ENCODE results near the gene IHH.

The IHH gene

DNA sequence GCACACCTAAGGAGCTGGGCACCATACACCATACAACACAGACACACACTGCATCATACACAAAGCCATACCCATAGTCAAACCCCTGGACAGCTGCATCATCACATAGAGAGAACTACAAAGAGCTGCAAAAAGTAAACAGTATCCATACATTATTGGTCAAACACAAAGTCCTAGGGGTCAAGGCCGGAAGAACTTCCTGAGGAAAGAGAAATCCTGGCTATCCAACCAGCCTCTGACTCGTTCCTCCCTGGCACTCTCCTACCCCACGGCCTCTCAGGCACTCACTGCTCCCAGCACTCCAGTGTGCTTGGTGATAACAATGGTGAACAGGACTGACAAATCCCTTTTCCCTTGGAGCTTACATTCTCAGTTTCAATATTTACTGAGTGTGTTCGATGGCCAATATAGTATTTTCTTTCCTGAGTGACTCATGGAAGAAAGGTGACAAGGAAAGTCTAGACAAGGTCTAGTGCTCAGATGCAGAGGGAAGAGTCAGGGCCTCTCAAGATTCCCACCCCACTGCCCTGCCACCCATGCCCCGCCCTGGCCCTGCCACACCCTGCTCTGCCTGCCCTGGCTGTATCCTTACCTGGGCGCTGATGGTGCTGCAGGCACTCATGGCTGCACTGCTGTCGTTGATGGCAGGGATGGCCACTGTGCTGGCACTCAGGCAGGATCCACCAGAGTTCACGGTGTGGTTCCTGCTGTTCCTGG is 22.8 kb downstream of the IHH start:
- DNase-seq = no peak

GRCh38 chr2:219035942-219036341 is 24.8 kb downstream of the IHH start:
- DNase-seq = no peak

- no peak for DNase-seq
These were observed 25.9 kb downstream of the IHH start for GRCh38 chr2:219034823-219035222.

GRCh38 chr2:219032051-219032745 is 28.5 kb downstream of the IHH start:
- DNase-seq = no peak

DNA sequence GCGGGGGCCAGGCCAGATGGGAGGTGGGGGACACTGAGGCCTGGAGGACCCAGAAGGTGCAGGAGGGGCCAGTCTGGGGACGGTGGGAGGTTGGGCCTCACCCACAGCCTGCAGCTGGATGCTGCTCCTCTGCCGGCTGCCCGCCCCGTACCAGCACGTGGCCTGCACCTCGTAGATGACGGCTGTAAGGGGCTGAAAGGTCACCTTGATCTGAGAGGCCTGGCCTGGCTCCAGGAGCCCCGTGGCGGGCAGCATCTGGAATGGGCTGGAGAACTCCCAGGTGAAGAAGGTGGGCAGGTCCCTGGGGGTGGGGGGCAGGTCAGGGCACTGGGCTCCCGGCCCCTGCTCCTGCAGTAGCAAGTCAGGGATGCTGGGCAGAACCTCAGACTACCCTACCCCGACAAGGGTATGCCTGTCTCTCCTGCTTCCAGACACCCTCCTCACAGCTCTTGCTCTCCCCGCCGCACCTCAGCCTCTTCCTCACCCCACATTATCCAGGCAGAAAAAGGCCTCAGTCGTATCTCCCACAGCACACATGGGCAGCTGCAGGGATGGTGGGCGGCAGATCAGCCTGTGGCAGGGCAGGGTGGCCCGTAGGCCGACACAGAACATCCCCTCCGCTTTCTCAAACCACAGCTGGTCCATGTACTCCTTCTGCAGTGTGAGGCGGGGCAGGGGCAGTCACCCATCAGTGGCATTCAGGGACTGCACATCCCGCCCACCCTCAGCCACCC is 29.5 kb downstream of the IHH start:
- no peak for DNase-seq

DNA sequence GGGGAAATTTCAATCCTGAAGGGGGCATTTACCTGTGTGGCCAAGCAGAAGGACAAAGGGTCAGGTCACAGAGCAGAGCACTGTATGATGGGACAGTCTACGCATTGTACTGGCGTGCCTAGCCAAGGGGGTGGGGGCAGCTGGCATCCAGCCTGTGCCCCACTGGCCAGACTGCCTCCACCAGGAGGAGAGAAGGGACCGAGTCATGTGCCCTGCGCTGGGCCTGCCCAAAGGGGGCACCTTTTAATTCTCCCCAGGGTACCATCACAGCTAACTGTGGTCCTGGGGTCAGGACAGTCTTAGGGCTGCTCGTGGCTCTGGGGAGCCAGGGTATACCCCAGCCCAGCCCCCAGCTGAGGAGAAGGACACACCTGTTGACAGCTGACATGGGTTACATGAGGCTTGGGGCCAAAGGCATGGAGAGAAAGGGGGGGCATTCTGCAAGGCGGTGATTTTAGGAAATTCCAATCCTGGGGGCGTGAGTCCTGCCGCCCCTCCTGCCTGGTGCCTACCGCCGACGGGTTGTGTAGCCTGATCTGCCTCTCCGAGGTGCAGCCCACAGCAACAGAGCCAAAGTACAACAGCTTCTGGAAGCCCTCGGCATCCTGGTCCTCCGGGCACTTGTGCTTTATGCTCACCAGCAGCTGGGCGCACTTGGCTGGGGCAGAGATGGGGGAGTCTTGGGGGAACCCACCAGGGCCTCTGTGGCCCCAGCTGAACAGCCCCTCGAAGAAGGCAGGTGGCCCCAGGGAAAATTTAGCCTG is 30.4 kb downstream of the IHH start:
- DNase-seq = no peak

DNA sequence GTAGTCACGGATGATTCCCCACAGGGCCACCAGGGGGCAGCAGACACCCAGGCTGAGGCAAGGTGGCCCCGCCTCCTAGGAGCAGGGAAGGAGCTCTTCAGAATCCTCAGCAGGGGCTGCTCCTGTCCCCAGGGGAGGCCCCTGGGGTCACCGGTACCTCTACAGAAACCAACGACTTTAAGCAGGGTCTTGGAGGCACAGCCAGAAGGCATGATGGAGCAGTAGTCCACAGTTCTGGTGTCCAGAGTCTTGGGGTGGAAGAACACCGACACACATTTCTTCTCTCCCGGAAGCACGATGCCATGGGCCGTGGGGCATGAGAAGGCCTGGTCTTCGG is 30.9 kb downstream of the IHH start:
- DNase-seq = no peak

GRCh38 chr2:219028996-219029828 is 31.5 kb downstream of the IHH start:
- no peak for DNase-seq

DNA sequence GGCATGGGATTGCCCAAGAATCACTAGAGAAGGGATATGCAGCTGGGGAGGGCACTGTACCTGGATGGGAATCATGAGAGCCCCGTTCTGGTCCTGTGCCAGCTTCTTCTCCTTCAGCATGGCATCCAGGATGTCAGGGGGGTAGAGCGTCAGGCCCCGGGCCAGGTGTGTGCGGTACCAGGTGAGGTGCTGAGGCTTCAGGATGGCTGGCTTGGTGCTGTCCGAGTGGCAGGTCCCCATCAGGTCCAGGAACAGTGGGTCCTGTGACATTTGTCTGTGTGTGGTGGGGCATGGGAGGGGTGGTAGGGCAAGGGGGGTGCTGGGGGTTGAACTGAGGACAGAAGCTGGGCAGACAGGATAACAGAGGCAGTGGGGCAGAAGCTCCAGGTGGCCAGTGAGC is 32.6 kb downstream of the IHH start:
- DNase-seq = no peak

GRCh38 chr2:219027511-219028055 is 33.1 kb downstream of the IHH start:
- no peak for DNase-seq

DNA sequence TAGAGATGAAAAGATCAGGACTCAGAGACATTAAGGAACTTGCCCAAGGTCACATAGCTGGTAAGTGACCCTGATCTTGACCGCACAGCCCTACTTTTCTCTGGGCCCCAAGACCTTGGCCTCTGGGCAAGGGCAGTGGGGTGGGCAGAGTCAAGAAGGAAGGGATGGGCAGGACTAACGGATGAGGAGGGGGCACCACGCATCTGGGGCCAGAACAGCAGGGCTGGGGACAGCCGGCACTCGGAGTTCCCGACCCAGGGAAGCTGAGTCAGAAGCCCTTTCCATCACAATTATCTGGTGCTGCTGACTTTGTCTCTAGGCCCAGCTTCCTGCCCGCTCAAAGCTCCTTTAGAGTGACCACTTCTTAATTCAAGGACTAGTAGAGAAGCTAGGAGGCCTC is 33.8 kb downstream of the IHH start:
- DNase-seq = no peak

DNA sequence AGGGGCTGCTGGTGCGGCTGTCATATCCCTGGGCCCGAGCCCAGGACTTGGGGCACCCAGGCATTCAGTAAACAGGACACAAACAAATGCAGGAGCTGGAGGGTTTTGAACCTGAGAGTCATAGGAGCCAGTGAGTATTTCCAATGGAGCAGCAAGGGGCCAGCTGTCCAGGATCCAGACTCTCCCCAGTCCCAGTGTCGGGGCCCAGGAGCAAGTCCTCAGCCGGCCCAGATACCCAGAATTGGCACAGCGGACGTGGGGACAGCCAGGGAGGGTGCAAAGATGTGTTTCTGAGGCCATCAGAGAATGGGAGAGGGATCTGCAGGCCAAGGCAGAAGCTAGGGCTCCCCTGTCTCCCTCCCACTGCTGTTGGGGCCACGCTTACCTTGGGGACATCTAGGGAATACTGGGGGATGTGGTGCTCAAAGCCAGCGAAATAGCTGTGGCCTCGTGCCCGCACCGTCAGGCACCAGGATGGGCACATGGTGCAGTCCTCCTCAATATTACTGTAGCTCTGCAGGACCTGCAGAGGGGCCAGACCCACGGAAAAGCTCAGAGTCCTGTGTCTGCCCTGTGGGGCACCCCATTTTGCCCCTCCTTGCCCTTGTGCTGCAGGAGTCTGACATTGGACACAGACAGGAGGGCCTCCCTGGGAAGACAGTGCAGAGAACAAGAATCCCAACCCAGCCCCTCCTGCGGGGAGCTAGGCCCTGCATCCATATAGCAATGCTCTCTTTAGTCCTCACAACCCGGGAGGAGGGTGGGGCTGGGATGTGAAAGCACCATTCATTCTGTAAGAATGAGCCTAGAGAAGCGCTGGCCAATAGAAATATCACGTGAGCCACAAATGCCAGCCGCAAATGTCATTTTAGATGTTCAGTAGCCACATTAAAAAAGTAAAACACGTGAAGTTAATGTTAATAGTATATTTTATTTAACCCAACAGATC is 34.8 kb downstream of the IHH start:
- no peak for DNase-seq

DNA sequence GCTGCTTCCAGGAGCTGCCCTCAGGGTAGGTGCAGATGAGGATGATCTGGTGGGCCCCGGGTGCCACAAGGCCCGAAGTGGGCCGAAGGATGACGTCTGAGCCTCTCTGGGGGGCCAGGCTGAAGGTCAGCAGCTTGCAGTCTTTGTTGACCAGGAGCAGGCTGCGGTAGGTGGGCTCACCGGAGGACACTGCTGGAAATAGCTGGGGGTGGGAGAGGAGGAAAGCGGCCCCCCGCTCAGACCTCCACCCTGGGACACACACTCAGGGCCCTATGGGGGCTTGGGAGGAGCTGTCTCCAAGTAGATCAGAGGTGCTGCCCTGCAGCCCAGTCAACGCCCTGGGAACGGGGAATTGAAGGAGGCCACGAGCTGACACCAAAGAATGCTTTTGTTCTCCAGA is 36.7 kb downstream of the IHH start:
- no peak for DNase-seq

DNA sequence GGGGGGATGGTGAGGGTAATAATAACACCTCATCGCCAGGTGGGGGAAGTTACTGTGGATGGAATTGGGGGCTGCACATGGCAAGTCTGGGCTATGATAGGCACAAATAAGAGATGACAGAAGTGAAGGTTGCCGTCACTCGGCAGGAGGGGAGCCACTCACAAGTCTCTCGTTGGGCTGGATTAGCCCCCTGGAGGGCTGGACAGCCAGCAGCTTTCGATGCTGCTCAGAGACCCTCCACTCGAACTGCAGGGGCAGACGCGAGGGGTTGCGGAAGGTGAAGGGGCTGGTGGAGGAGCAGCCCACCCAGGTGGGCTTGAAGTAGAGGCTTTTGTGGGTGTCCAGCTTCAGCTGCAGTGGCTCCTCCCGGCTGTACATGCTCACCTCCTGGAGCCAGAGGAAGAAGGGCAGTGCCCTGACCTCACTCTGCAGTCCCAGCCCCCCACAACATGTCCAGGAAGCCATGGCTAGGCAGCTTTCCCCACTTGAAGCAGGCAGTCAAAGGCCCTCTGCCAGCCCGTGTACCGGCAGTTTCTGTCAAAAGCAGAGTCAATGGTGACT is 37.6 kb downstream of the IHH start:
- no peak for DNase-seq

- DNase-seq = no peak
These were observed 38.1 kb downstream of the IHH start for GRCh38 chr2:219022616-219023015.

- DNase-seq = no peak
These were observed 38.7 kb downstream of the IHH start for GRCh38 chr2:219022041-219022440.

GRCh38 chr2:219021591-219021990 is 39.1 kb downstream of the IHH start:
- no peak for DNase-seq

GRCh38 chr2:219020604-219021365 is 39.9 kb downstream of the IHH start:
- DNase-seq = no peak

- no peak for DNase-seq
These were observed 41.3 kb downstream of the IHH start for GRCh38 chr2:219019436-219019835.

- no peak for DNase-seq
These were observed 42.0 kb downstream of the IHH start for GRCh38 chr2:219018726-219019125.
